GM19397 (cell line): ENCODE results near the gene TWSG1.

Experiments used
- ATAC-seq: cut with Tn5 transposase; IDR thresholded peaks from one replicate; pipeline ENCODE4 v1.9.1; 2021; ENCODE audit warnings: mild to moderate bottlenecking, moderate library complexity; ENCODE audit not compliant: unreplicated experiment

Gene TWSG1

DNA sequence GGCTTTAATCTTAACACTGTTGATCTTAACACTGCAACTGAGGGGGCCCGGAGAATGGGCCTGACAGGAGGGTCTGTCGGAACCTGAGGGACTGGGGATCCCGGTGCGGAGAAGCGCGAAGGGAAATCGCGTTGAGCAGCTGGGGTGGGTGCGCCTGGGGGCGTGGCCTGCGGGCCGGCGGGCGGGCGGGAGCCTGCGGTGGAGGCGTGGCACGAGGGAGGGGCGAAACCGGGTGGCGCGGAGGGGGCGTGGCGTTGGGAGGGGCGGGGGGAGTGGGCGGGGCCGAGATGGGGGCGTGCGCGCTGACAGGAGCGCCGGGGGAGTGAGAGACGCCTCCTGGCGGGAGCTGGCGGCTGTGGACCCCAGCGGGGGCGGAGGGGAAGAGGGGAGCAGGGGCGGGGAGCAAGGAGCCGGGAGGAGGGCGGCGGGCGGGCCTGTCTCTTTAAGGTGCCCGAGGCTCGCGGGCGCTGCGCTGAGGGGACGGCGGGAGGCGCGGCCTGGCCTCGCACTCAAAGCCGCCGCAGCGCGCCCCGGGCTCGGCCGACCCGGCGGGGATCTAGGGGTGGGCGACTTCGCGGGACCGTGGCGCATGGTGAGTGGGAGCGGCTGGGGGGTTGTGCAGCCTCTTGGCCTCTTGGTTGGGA, at the start of gene TWSG1:
Gene TWSG1 (plus strand): TSS at position 445 of the 644 bp plus-strand sequence. CDS start 2,457 bp downstream, outside the sequence.
- peak; percentile 89 for ATAC-seq

DNA sequence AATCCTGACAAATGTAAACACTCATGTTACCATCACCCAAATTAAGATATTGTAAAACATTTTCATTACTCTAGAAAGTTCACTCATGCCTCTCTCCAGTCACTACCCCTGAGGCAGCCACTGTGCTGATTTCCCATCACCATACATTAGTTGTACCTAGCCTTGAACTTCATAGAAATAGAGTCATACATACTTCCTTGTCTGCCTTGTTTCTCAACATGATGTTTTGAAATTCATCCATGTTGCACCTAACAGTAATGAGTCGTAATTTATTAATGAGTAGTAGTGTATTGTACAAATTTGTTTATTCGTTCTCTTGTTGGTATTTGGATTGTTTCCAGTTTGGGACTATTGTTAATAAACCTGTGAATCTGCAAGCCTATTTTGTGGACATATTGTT, 49.0 kb upstream of the TWSG1 start:
- ATAC-seq: no peak

DNA sequence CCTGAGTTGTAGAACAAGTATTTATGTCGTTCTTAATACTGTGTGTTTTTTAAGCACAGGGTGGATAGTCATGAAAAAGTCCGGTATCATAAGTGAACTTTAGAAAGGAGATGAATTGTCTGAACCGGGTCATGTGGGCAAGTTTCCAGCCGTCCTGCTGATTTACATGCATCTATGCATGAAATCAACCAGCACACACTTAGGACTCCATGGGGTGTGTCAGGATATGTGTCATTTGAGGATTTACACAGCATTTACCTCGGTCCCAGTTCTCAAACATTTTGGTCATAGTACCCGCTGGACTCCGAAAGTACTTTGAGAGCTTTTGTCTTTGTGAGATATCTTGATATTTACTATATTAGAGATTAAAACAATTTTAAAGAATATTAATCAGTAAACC, 47.5 kb upstream of the TWSG1 start:
- ATAC-seq: no peak

DNA sequence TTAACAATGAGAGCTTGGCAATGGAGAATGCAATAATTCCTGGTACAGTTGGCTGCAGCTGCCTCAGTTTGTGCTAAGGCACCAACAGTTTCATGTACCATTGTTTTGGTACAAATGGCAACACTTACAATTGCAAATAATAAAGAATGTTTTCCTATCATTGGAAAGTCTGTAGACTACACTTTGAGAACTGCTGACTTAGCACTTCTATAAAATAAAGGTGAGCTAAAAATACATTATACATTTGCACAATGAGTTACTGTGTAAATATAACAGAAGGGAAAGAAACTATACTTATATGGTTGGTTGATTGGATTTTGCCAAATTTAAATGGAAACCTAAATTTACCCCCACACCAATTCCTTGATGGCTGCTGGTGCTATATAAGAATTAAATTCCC, 44.9 kb upstream of the TWSG1 start:
- no peak for ATAC-seq

DNA sequence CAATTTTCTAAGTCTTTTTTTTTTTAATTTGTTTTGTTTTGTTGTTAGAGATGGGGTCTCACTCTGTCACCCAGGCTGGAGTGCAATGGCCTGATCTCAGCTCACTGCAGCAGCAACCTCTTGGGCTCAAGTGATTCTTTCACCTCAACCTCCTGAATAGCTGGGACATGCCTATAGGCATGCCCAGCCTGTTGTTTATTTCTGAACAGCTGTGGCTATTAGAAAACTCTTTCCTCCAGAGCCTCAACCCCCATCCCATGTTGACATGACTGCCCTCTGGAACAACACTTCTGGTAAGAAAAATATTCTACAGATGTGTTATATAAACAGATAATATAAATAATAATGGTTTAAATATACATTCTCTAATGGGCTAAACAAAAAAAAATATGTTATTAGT, 44.4 kb upstream of the TWSG1 start:
- no peak for ATAC-seq

DNA sequence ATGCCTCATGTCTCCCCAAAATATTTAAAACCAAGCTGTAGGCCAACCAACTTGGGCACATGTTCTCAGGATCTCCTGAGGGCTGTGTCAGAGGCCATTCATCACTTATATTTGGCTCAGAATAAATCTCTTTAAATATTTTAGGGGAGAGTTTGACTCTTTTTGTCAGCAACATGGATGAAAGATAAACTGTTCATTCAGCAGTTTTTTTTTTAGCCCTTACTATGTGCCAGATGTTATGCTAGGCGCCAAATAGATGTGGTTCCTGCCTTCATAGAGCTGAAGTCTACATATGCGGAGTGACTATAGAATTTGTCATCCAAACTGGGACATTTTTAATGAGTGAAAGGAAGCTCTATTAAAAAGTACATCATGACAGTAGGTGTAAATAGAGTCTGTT, 42.5 kb upstream of the TWSG1 start:
- no peak for ATAC-seq

DNA sequence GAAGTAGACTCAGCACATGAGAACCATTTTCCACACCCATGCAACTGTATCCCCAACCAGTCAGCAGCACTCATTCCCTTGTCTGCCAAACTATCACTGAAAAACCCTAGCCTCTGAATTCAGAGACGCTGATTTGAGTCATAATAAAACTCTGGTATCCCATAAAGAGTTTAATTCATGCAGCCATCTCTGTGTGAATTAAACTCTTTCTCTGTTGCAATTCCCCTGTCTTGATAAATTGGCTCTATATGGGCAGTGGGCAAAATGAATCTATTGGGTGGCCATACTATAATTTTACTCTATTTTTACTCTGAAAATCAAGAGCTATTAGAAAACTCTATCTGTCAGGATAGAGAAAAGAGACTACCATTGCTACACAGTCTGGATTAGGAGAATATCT, 40.6 kb upstream of the TWSG1 start:
- ATAC-seq: no peak

DNA sequence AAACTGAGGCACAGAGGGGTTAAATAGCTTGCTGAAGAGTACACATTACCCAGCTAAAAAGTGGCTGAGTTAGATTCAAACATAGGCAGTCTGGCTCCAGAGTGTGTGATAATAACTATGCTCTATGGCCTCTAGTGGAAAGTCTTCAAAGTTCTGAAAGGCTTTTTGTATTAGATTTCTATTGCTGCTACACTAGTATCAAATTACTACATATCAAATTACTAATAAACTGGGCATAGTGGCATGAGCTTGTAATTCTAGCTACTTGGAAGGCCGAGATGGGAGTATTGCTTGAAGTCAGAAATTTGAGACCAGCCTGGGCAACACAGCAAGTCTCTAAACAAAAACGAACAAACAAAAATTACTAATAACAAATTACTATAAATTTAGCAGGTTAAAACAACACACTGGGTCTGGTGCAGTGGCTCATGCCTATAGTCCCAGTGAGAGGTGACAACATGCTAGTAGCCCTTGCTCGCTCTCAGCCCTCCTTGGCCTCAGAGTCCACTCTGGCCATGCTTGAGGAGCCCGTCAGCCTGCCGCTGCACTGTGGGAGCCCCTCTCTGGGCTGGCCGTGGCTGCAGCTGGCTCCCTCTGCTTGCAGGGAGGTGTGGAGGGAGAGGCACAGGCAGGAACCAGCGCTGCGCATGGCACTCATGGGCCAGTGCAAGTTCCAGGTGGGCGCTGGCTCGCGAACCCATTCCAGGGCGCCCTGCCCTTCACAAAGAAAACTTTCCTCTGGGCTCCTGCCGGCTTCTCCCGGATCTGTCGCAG, 38.2 kb upstream of the TWSG1 start:
- ATAC-seq: no peak

DNA sequence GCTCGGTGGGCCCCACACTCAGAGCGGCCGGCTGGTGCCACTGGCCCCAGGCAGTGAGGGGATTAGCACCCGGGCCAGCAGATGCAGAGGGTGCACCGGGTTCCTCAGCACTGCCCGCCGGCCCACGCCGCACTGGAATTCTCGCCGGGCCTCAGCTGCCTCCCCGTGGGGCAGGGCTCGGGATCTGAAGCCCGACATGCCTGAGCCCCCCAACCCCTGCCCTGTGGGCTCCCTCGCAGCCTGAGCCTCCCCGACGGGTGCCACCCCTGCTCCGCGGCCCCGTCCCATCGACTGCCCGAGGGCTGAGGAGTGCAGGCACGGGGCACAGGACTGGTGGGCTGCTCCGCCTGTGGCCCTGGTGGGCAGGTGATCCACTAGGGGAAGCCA, 37.6 kb upstream of the TWSG1 start:
- ATAC-seq: no peak

DNA sequence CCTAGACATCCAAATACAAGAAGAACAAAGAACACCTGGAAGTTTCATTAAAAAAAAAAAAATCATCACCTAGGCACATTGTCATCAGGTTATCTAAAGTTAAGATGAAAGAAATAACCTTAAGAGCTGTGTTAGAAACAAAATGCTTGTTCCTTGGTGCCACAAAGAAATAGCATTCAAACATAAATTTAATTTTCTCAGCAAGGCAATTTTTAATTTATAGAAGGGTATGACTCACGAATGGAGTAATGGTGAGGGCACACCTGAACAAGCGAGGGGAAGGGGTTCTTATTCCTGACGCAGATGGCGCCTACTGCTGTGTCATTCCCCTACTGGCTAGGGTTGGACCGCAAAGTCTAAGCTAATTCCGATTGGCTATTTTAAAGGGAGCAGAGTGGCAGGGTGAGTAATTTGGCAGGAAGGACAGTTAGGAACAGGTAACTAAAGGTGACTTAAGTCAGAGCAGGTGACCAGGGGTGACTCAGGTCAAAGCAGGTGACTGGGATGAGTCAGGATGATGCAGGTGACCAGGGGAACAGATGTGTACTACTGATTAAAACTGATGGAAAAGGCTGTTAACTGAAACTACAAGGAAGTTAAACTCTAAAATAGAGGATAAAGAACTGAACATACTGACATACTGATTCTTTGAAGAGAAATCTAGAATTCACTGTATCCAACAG, 30.0 kb upstream of the TWSG1 start:
- no peak for ATAC-seq

DNA sequence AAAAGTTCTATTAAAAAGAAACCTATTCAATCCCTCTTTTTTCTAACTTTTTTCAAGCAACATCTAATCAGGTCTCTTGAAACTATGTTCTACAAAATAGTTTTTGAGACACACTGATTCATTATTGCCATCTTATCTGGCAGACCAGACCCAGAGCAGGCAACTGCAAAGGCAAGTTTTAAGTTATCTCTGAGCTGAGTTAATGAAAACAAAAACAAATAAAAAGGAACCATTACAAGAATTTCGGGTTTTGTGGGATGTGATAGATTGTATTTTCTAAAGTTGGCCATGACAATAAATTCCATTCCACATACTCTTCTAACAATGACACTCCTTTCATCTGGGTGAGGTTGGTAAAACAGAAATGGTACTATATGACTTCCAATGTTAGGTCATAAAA, 15.2 kb upstream of the TWSG1 start:
- no peak for ATAC-seq

DNA sequence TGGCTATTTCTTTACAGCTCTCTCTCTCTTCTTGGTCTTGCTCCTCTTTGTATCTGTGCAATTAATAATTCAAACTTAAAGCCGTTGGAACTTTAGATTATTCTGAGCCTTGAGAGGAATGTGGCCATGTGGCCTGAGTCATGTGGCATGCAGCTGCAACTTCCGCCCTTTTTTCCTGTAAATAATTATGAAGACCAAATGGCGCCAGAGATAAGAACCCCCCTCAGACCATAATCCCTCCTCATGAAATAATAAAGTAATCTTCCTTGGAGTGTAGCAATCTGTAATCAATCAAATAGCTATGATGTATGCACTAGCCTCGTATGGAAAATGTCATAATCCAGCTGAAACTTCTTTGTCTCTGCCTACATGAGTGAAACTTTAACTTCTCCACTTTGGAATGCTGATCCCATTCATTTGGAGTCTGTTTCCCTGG, 13.5 kb upstream of the TWSG1 start:
- ATAC-seq: no peak

DNA sequence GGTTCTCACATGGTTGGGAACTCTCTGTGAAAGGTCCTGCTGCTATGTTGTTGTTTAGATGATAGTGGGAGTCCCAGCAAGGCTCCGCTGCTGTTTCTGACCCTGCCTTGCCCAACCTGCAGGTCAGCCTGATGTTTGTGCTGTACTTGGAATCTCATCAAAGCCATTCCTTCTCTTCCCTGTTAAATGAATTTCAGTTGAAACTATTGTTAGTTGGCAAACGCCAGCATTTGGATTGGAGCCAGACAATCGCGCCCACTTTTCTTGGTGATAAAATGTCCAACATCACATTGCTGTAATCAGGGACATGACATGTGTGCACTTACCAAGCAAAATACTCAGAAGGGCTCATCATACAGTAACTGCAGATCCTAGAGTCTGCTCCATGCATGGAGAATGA, 12.8 kb upstream of the TWSG1 start:
- ATAC-seq: no peak

DNA sequence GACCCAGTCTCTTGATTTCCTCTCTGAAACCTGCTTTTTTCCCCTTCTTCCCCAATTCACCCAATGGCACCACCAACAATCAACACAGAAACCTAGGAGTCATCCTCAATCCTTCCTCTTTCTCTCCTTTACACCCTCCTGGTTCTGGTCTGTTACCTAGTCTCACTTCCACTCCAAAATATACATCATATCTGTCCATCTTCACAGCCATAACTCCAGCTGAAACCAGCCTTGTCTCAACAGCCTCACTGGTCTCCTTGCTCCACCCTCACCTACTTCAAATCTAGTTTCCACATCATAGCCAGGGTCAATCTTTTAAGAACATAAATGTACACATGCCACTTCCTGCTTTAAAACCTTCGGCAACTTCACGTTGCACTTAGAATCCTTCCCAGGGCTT, 11.8 kb upstream of the TWSG1 start:
- ATAC-seq: no peak

DNA sequence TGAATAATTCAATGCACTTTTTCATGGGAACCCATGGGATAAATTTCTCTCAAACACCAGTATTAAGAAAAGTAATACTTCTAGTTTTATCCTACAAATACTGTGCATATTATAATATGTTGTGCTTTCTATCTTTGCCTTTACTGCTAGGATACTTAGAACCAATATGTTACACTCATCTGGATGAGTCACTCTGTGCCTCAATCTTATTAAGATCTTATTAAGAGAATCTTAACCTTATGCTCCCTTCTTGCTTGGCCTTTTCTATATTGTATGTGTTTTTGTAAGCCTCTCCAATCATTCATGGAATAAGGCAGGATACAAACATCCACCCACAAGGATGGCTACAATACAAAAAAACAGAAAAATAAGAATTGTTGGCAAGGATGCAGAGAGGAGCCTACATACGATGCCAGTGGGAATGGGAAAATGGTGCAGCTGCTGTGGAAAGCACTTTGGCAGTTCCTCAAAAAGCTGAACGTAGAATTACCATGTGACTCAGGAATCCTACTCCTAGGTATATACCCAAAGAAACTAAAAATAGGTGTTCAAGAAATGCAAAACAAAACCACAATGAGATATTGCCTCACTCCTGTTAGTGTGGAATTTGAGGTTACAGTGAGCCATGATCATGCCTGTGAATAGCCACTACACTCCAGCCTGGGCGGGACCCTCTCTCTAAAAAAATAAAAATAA, 10.7 kb upstream of the TWSG1 start:
- no peak for ATAC-seq

DNA sequence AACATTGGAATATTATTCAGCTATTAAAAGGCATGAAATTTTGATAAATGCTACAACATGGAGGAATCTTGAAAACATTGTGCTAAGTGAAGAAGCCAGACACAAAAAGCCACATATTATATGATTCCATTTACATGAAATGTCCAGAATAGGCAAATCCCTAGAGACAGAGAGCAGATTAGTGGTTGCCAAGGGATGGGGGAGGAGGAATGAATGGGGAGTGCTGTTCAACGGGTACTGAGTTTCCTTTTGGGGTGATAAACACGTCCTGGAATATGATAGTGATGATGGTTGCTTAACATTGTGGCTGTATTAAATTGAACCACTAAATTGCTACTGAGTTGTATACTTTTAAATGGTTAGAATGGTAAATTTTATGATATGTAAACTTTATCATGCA, 8.9 kb upstream of the TWSG1 start:
- no peak for ATAC-seq

DNA sequence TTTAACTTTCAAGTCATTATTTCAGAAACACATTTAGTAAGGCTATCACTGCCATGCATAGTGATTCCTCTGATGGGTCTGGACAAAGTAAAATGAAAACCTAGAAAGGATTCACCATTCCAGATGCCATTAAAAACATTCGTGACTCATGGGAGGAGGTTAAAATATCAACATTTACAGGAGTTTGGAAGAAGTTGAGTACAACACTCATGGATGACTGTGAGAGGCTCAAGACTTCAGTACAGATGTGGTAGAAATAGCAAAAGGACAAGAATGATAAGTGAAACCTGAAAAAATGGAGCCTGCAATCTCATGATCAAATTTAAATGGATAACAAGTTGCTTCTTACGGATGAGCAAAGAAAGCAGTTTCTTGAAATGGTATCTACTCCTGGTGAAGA, 5.8 kb upstream of the TWSG1 start:
- no peak for ATAC-seq

DNA sequence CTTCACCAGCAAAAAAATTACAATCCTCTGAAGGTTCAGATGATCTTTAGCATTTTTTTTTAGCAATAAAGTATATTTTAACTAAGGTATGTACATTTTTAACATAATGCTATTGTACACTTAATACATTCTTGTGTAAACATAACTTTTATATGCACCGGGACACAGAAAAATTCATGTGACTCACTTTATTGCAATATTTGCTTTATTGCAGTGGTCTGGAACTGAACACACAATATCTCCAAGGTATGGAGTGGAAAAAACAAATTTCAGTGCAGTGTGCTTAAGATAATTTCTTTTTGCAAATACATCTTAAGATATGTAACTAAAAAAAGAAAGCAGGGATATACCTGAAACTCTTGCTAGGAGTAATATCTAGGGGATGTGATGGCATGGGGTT, 5.1 kb upstream of the TWSG1 start:
- ATAC-seq: no peak

DNA sequence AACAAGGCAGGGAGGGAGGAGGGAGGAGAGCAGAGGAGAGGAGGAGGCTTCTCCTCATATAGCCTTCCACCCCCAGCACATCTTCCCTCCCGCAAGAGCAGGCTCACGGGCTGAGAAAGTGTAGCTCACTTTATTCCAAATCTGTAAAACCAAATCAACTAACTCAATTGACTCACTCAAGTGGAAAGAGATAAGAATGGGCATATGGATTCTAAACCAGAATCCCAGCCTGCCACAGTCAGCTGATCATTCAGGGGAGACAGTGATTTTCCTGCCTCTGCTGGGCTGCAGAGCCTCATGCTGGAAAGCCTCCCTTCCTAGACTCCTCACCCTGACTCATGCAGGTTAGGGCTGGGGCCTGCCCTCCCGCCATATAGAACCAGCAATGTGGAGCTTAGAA, 4.2 kb upstream of the TWSG1 start:
- ATAC-seq: no peak

DNA sequence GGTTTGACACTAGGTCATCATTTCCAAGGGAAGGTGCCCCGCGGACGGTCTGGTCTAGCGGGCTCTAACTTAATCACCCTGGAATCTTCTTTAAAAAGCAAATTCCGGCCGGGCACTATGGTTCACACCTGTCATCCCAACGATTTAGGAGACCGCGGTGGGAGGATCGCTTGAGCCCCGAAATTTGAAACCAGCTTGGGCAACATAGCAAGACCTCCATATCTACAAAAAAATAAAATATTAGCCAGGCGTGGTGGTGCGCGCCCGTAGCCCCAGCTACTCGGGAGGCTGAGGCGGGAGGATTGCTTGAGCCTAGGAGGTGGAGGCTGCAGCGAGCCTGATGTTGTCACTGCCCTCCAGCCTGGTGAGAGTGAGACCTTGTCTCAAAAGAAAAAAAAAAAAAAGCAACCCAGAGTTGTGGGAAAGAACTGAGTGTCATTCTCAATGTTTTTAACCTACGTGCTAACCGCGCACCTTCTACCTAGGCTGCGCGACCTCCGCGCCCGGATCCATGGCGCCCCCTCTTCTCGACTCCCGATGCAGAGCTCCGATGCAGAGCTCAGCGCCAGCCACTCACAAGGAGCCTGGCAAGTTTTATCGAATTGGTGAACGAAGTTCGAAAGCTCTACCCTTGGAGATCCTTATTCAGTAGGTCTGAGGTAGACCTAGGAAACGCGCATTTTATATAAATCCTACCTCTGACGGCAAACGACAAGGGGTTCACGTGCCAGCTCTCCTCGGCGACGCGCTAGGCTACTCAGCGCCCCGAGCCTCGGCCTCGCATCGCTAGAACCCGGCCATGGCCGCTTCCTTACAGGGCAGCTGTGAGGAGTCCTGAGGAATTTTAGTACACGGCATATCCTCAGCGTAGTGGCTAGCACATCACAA, 888 bp upstream of the TWSG1 start:
- ATAC-seq: peak; percentile 26
